Spleen (tissue), 11 donors: ENCODE measurements around the gene ADAMTS1. TPM values are rescaled to one million over a fixed set of nuclear protein-coding genes. Genes with fewer than 3 reads are reported as not detected.
A peak's percentile ranks its signal among the peaks of the same experiment; 100 is the strongest.

Experiments used
- DNase-seq: peaks from one replicate; pipeline ENCODE4 v3.0.0-alpha.2; 2020
- H3K27ac ChIP-seq, 8 donors: fragments of 200-600 bp; sonication (generic) in 7 of 8; 1 replicate in 4 of 8; 2 replicates in 4 of 8; pipeline versions ENCODE4 v1.5.0 to v1.8.0; 2016 to 2021; ENCODE audit warnings: inconsistent platforms in 4 of 8, mild to moderate bottlenecking in 4 of 8, moderate library complexity in 1 of 8
- H3K27me3 ChIP-seq, 7 donors: fragments of 200-600 bp; sonication (generic) in 6 of 7; replicated peaks in 1 of 7; 1 replicate in 4 of 7; 2 replicates in 3 of 7; pipeline versions ENCODE4 v1.5.0 to v1.8.0; 2016 to 2021; ENCODE audit warnings: inconsistent platforms in 3 of 7, mild to moderate bottlenecking in 1 of 7
- H3K36me3 ChIP-seq, 6 donors: fragments of 200-600 bp; sonication (generic) in 5 of 6; 1 replicate in 4 of 6; 2 replicates in 2 of 6; pipeline versions ENCODE4 v1.5.0 to v1.8.0; 2016 to 2021; ENCODE audit warnings: inconsistent platforms in 2 of 6
- H3K4me1 ChIP-seq, 6 donors: fragments of 200-600 bp; sonication (generic) in 5 of 6; 1 replicate in 3 of 6; 2 replicates in 3 of 6; pipeline versions ENCODE4 v1.5.0 to v1.8.0; 2016 to 2021; ENCODE audit warnings: inconsistent platforms in 3 of 6
- H3K4me3 ChIP-seq, 8 donors: fragments of 200-600 bp; sonication (generic) in 7 of 8; 1 replicate in 4 of 8; 2 replicates in 4 of 8; pipeline versions ENCODE4 v1.5.0 to v1.8.0; 2016 to 2021; ENCODE audit warnings: inconsistent platforms in 4 of 8, mild to moderate bottlenecking in 4 of 8, moderate library complexity in 2 of 8
- H3K9me3 ChIP-seq, 8 donors: fragments of 200-600 bp; sonication (generic) in 7 of 8; 1 replicate in 4 of 8; 2 replicates in 4 of 8; pipeline versions ENCODE4 v1.5.0 to v1.8.0; 2016 to 2021; ENCODE audit warnings: inconsistent platforms in 4 of 8
- POLR2A ChIP-seq, 3 donors: fragments of 450-650 bp; IDR thresholded peaks; one replicate each; pipeline ENCODE4 v1.5.1; 2017; ENCODE audit warnings: antibody characterized with exemption in 3 of 3, mild to moderate bottlenecking in 1 of 3
- POLR2AphosphoS5 ChIP-seq, 3 donors: sonication (generic); formaldehyde crosslinking; IDR thresholded peaks; one replicate each; pipeline ENCODE4 v1.5.1; 2017; ENCODE audit warnings: antibody characterized with exemption in 3 of 3
- WGBS, 5 donors: extraction: QIAGEN DNeasy Blood & Tissue Kit in 3 of 5; methylation state at CpG; one replicate each; pipeline versions ENCODE4 v1.1.5 to v1.1.7; 2013 to 2018; 5-methylcytosine and 5-hydroxymethylcytosine counted together
- intact Hi-C: fragments of 100-400 bp; cut with DNase I; formaldehyde crosslinking; loops from one replicate; pipeline ENCODE4 v1.15.0; 2023; ENCODE audit warnings: low total_unique reads
- polyA plus RNA-seq, 3 donors: library from polyadenylated mRNA; stranded (reverse); fragments of 200-250 nt; gene quantifications; one replicate each; pipeline ENCODE4 v1.2.1, GENCODE V29; 2013
- total RNA-seq, 7 donors: library from RNA; depleted of rRNA in 3 of 7; stranded (reverse); fragments of >200 nt in 3 of 7; fragmentation: NEBNext Ultra II Directional in 4 of 7; extraction: Animal tissue kit (Norgen Biotek cat#: 25700) in 4 of 7; gene quantifications; one replicate each; pipeline versions ENCODE4 v1.1.0 to v1.2.1, GENCODE V29; 2016 to 2021
- TF ChIP-seq, protein P1 (sequence below), 11 experiments: fragments of 200-600 bp in 7 of 11; fragments of 450-650 bp in 4 of 11; sonication (generic) in 4 of 11; IDR thresholded peaks in 8 of 11; conservative IDR thresholded peaks in 3 of 11; 1 replicate in 7 of 11; 2 replicates in 4 of 11; pipeline versions ENCODE4 v1.4.0 to v1.8.0; 2016 to 2021; ENCODE audit warnings: antibody characterized with exemption in 11 of 11, inconsistent platforms in 4 of 11, mild to moderate bottlenecking in 1 of 11
- donor health status: healthy with polysubstance abuse.
- donor health status: DM: no; HTN: no; CAD: no; lungs with moderate emphysema.
- donor health status: DM: no; HTN: no; CAD: no.
- donor health status: Bipolar disorder and iron deficiency.
- donor health status: healthy.
- donor health status: DM: no; HTN: no; CAD: no.
- donor health status: DM: yes; HTN: yes; CAD: no.

The ADAMTS1 gene
- total and polyA plus RNA-seq, 10 donors, result 2.3 to 71.6 (median 21.9) TPM

DNA sequence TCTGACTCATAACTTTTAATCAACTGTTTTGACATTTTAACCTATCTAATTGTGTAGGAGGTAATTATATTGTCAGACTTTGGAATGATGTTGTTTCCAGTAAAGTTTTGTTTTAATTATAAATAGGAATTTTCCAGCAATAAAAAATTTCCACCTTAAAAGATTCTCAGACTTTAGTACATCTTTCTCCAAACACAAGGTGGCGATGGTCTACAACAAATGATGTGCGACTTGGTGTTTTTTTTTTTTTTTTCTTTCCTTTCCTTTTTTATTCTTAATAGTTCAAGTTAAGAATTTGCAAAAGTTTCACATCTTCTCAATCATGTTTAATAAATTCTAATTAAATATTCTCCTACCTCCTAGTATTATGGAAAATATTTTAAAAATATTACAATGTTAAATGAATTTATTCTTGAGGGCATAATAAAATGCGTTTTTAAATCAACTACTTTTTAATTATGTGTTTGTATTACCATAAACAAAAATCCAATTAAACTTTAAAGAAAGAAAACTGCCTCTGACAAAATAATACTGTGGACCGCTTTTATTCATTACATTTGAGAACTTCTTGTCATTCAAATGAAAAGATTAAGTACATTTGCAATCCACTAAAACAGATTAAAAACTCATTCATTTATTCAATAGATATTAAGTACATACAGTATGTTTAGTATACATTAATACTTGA lies 4.4 kb upstream of the ADAMTS1 start:
- WGBS, 5 donors, result 13 to 19% (median 16%) methylated on average over 4 of the region's 4 CpGs
- intact Hi-C loops, result loop anchor here (2.0 to 10.0 kb wide), 3 partner anchors 851 to 1895 kb away; no protein-coding TSS in a partner anchor
- no peak overlapping the region for H3K27ac ChIP-seq
- no peak for TF ChIP-seq POLR2A (IDR thresholded peaks at IDR 0.05)
- TF ChIP-seq, protein P1, sequence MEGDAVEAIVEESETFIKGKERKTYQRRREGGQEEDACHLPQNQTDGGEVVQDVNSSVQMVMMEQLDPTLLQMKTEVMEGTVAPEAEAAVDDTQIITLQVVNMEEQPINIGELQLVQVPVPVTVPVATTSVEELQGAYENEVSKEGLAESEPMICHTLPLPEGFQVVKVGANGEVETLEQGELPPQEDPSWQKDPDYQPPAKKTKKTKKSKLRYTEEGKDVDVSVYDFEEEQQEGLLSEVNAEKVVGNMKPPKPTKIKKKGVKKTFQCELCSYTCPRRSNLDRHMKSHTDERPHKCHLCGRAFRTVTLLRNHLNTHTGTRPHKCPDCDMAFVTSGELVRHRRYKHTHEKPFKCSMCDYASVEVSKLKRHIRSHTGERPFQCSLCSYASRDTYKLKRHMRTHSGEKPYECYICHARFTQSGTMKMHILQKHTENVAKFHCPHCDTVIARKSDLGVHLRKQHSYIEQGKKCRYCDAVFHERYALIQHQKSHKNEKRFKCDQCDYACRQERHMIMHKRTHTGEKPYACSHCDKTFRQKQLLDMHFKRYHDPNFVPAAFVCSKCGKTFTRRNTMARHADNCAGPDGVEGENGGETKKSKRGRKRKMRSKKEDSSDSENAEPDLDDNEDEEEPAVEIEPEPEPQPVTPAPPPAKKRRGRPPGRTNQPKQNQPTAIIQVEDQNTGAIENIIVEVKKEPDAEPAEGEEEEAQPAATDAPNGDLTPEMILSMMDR (IDR thresholded peaks at IDR 0.05 in 8 of 11, conservative IDR thresholded peaks at IDR 0.05 in 3 of 11), result peak in 9 of 11 experiments; percentile 19 to 72 (median 39)
- DNase-seq, result no peak
- H3K4me1 ChIP-seq, result peaks cover 3 to 41% (median 31%) of the 10 kb centered on the region in 6 donors
- no peak overlapping the region for H3K4me3 ChIP-seq
- no peaks in the 10 kb centered on the region for H3K36me3 ChIP-seq
- H3K9me3 ChIP-seq, result no peaks in the 10 kb centered on the region
- peaks cover 0 to 45% (median 19%) of the 10 kb centered on the region in 7 donors for H3K27me3 ChIP-seq

DNA sequence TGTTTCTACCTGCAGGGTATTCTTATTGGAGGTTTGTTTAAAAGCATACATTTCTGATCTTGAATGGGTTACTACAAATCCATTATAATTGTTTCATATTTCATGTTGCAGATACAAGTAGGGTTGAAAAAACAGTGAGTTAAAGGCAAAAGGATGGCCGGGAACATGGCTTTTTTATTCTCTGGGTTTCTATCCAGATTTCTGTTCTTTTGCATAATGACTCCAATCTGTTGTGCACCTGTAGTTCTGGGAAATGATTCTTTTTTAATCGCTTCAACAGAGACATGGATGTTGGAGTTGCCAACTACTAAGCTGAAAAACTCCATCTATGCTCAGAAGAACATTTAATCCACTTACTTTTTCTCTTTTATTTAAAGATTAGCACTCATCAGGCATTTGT lies 2.7 kb upstream of the ADAMTS1 start:
- Histone ChIP-seq H3K27ac (no peak overlapping the region), H3K9me3 (no peaks in the 10 kb centered on the region), H3K36me3 (no peaks in the 10 kb centered on the region), H3K27me3 (peaks cover 0 to 59% (median 34%) of the 10 kb centered on the region in 7 donors), H3K4me1 (peaks cover 13 to 57% (median 46%) of the 10 kb centered on the region in 6 donors), H3K4me3 (no peak overlapping the region)
- 79 to 93% (median 87%) methylated on average over 2 of the region's 2 CpGs for WGBS, 5 donors
- DNase-seq, result no peak
- intact Hi-C loops, result loop anchor here (5.0 to 10.0 kb wide), 2 partner anchors 1489 to 1897 kb away; no protein-coding TSS in a partner anchor
- no peak for TF ChIP-seq POLR2A (IDR thresholded peaks at IDR 0.05)
- TF ChIP-seq, protein P1 (IDR thresholded peaks at IDR 0.05 in 8 of 11, conservative IDR thresholded peaks at IDR 0.05 in 3 of 11), result no peak
- TF ChIP-seq POLR2AphosphoS5 (IDR thresholded peaks at IDR 0.05), result no peak

DNA sequence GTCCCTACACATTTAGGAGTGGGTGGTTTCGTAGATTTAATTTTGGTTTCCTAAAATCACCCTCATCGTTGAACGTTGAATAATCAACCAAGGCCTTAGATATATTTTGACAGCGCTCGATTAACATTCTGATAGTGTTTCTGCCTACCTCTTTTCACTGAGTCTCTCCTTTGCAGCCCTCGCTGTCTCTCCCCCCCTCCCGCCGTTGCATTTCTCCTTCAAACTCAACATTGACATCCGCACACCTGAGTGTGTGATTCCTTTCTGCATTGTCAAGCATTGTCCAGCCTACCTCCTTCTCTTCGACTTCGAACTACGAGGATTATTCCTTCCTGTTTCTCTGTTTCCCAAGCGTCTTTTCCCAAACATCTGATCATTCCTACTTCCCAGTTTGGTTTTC lies 1.8 kb upstream of the ADAMTS1 start:
- peak overlapping the region in 7 of 8 donors; percentile 45 to 81 (median 57) for H3K4me3 ChIP-seq
- H3K9me3 ChIP-seq, result no peaks in the 10 kb centered on the region
- peaks cover 13 to 66% (median 51%) of the 10 kb centered on the region in 6 donors for H3K4me1 ChIP-seq
- H3K27me3 ChIP-seq, result peaks cover 0 to 68% (median 38%) of the 10 kb centered on the region in 7 donors
- TF ChIP-seq POLR2A (IDR thresholded peaks at IDR 0.05) (no peak), POLR2AphosphoS5 (IDR thresholded peaks at IDR 0.05) (no peak)
- TF ChIP-seq, protein P1 (IDR thresholded peaks at IDR 0.05 in 8 of 11, conservative IDR thresholded peaks at IDR 0.05 in 3 of 11), result no peak
- WGBS, 5 donors, result 12 to 27% (median 21%) methylated on average over 13 of the region's 13 CpGs
- H3K36me3 ChIP-seq, result peaks cover 0 to 5% (median 0%) of the 10 kb centered on the region in 6 donors
- H3K27ac ChIP-seq, result peak overlapping the region; percentile 74 to 93 (median 87)
- no peak for DNase-seq
- intact Hi-C loops, result loop anchor here (5.0 to 10.0 kb wide), 2 partner anchors 1490 to 1898 kb away; no protein-coding TSS in a partner anchor
